ENCODE measurements around the gene KCNJ1.

- no peak for TF ChIP-seq CTCF (conservative IDR thresholded peaks at IDR 0.05; ENCODE audit: low read depth, low read length)
- no peak for TF ChIP-seq EZH2 (IDR thresholded peaks at IDR 0.05; ENCODE audit: low read length, unreplicated experiment)
Measured at GRCh38 chr11:128911239-128911638, 44.1 kb upstream of the KCNJ1 start.
